Breast epithelium (tissue), 4 donors: ENCODE measurements around the gene WLS. TPM values are rescaled to one million over a fixed set of nuclear protein-coding genes. Genes with fewer than 3 reads are reported as not detected.
"Not testable (repeated sequence)": the region's sequence is repeated elsewhere in the genome, so short reads cannot be mapped to it uniquely, and the experiment has no call there.

Source experiments
- DNase-seq, 2 donors: peaks; one replicate each; pipeline ENCODE4 v3.0.0-alpha.2; 2019; ENCODE audit warnings: low spot score in 2 of 2
- H3K27ac ChIP-seq, 2 donors: fragments of 200-600 bp; sonication (generic) in 1 of 2; one replicate each; pipeline ENCODE4 v1.5.1; 2016 to 2019; ENCODE audit warnings: mild to moderate bottlenecking in 1 of 2
- H3K27me3 ChIP-seq, 2 donors: fragments of 200-600 bp; sonication (generic) in 1 of 2; one replicate each; pipeline versions ENCODE4 v1.5.1 to v1.6.0; 2017 to 2019; ENCODE audit warnings: control low read depth in 1 of 2, mild to moderate bottlenecking in 1 of 2
- H3K36me3 ChIP-seq: fragments of 200-600 bp; one replicate; pipeline ENCODE4 v1.5.1; 2019
- H3K4me1 ChIP-seq, 2 donors: fragments of 200-600 bp; sonication (generic); one replicate each; pipeline ENCODE4 v1.5.1; 2016 to 2019; ENCODE audit warnings: control low read depth in 1 of 2
- H3K4me3 ChIP-seq, 3 donors: fragments of 200-600 bp; sonication (generic); 1 replicate in 2 of 3; 2 replicates in 1 of 3; pipeline ENCODE4 v1.5.1; 2016 to 2019; ENCODE audit warnings: mild to moderate bottlenecking in 3 of 3, moderate library complexity in 2 of 3
- H3K9me3 ChIP-seq, 2 donors: fragments of 200-600 bp; sonication (generic) in 1 of 2; one replicate each; pipeline ENCODE4 v1.5.1; 2016 to 2019; ENCODE audit warnings: control low read depth in 1 of 2
- POLR2A ChIP-seq: fragments of 450-650 bp; IDR thresholded peaks from one replicate; pipeline ENCODE4 v1.6.1; 2016; ENCODE audit warnings: antibody characterized with exemption, mild to moderate bottlenecking, moderate library complexity
- POLR2AphosphoS5 ChIP-seq, 3 donors: sonication (generic); formaldehyde crosslinking; IDR thresholded peaks; one replicate each; pipeline ENCODE4 v1.6.1; 2017; ENCODE audit warnings: antibody characterized with exemption in 3 of 3
- intact Hi-C: fragments of 100-400 bp; cut with DNase I; formaldehyde crosslinking; loops from one replicate; pipeline ENCODE4 v1.15.1; 2023; ENCODE audit warnings: low total_unique reads
- total RNA-seq, 3 donors: library from RNA; depleted of rRNA; stranded (reverse); fragments of >200 nt; gene quantifications; one replicate each; pipeline ENCODE4 v1.1.0, GENCODE V29; 2016
- TF ChIP-seq, protein P1 (sequence below), 3 donors: fragments of 450-650 bp; IDR thresholded peaks; one replicate each; pipeline ENCODE4 v1.5.1; 2016 to 2017; ENCODE audit warnings: antibody characterized with exemption in 3 of 3, mild to moderate bottlenecking in 3 of 3, moderate library complexity in 3 of 3

The WLS gene
- total RNA-seq, 3 donors from 2014 or later: 61.9 to 76.3 (median 62.8) TPM

GRCh38 chr1:68166348-68166747 lies 66.0 kb downstream of the WLS start:
- Histone ChIP-seq H3K4me3 (no peak overlapping the region), H3K27ac (no peak overlapping the region)

GRCh38 chr1:68165665-68166064 lies 66.7 kb downstream of the WLS start:
- no peaks in the 10 kb centered on the region for H3K36me3 ChIP-seq
- no peak overlapping the region for H3K4me3 ChIP-seq
- no peaks in the 10 kb centered on the region for H3K9me3 ChIP-seq
- TF ChIP-seq POLR2AphosphoS5 (IDR thresholded peaks at IDR 0.05) (no peak), POLR2A (no peak)
- TF ChIP-seq, protein P1, sequence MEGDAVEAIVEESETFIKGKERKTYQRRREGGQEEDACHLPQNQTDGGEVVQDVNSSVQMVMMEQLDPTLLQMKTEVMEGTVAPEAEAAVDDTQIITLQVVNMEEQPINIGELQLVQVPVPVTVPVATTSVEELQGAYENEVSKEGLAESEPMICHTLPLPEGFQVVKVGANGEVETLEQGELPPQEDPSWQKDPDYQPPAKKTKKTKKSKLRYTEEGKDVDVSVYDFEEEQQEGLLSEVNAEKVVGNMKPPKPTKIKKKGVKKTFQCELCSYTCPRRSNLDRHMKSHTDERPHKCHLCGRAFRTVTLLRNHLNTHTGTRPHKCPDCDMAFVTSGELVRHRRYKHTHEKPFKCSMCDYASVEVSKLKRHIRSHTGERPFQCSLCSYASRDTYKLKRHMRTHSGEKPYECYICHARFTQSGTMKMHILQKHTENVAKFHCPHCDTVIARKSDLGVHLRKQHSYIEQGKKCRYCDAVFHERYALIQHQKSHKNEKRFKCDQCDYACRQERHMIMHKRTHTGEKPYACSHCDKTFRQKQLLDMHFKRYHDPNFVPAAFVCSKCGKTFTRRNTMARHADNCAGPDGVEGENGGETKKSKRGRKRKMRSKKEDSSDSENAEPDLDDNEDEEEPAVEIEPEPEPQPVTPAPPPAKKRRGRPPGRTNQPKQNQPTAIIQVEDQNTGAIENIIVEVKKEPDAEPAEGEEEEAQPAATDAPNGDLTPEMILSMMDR (IDR thresholded peaks at IDR 0.05): no peak
- DNase-seq: no peak
- no peak overlapping the region for H3K27ac ChIP-seq
- H3K27me3 ChIP-seq: no peaks in the 10 kb centered on the region
- intact Hi-C loops: no loop called here
- no peaks in the 10 kb centered on the region for H3K4me1 ChIP-seq

More at GRCh38 chr1:68166348-68166747, 66.0 kb downstream of the WLS start:
- no peak for DNase-seq
- H3K36me3 ChIP-seq: no peaks in the 10 kb centered on the region
- H3K27me3 ChIP-seq: no peaks in the 10 kb centered on the region
- intact Hi-C loops: no loop called here
- no peaks in the 10 kb centered on the region for H3K9me3 ChIP-seq
- no peak for TF ChIP-seq POLR2A
- TF ChIP-seq POLR2AphosphoS5 (IDR thresholded peaks at IDR 0.05): no peak
- H3K4me1 ChIP-seq: no peaks in the 10 kb centered on the region

DNA sequence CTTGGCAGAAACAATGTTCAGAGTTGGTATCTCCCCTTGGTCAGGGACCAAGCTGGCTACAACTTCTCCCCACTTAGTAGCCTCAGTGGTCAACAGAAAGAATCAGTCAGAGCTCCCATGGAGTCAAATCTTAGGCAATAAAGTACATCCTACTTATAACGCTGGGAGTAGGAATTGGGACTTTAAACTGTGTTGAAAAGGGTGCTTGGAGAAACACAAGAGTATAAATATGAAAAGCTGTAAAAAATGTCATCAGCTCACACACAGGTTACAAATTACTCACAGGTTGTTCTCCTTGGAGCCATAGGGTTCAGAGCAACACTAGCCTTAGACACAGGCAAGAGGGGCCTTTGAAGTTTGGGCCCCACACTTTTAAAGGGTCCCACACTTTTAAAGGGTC lies 67.4 kb downstream of the WLS start:
- intact Hi-C loops: no loop called here
- no peak for TF ChIP-seq POLR2AphosphoS5 (IDR thresholded peaks at IDR 0.05)
- TF ChIP-seq POLR2A: no peak
- TF ChIP-seq, protein P1 (IDR thresholded peaks at IDR 0.05): no peak
- no peaks in the 10 kb centered on the region for H3K27me3 ChIP-seq
- H3K9me3 ChIP-seq: no peaks in the 10 kb centered on the region
- no peaks in the 10 kb centered on the region for H3K4me1 ChIP-seq
- H3K4me3 ChIP-seq: no peak overlapping the region
- H3K36me3 ChIP-seq: no peaks in the 10 kb centered on the region
- no peak for DNase-seq
- no peak overlapping the region for H3K27ac ChIP-seq

- H3K9me3 ChIP-seq: no peaks in the 10 kb centered on the region
These were observed 69.1 kb downstream of the WLS start for GRCh38 chr1:68163220-68163619.

DNA sequence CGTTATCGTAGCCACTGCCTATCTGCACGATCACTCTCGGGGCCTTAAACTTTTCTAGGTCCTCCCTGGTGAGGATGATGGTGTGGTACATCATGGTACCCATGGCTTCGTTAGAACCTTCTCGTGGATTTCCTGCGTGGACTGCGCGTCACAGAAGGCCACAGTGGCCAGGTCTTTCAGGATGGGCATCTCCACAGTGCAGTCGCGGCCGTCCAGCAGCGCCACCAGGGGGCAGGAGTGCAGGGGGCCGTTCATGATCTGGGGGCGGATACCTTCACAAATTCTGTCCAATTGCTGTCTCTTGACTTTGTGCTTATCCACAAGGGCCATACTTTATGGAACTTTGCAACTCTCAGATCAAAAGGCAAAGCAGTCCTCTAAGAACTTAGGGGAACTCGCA lies 69.6 kb downstream of the WLS start:
- H3K4me3 ChIP-seq: no peak overlapping the region
- H3K4me1 ChIP-seq: no peaks in the 10 kb centered on the region
- no peaks in the 10 kb centered on the region for H3K9me3 ChIP-seq
- H3K36me3 ChIP-seq: no peaks in the 10 kb centered on the region
- H3K27ac ChIP-seq: no peak overlapping the region
- H3K27me3 ChIP-seq: no peaks in the 10 kb centered on the region
- intact Hi-C loops: no loop called here
- TF ChIP-seq, protein P1 (IDR thresholded peaks at IDR 0.05): no peak
- TF ChIP-seq POLR2A: no peak
- TF ChIP-seq POLR2AphosphoS5 (IDR thresholded peaks at IDR 0.05): no peak
- DNase-seq: no peak

More at GRCh38 chr1:68163220-68163619, 69.1 kb downstream of the WLS start:
- no peak for TF ChIP-seq POLR2A
- TF ChIP-seq POLR2AphosphoS5 (IDR thresholded peaks at IDR 0.05): no peak
- TF ChIP-seq, protein P1 (IDR thresholded peaks at IDR 0.05): no peak
- Histone ChIP-seq H3K4me1 (no peaks in the 10 kb centered on the region), H3K4me3 (no peak overlapping the region), H3K27ac (no peak overlapping the region), H3K36me3 (no peaks in the 10 kb centered on the region), H3K27me3 (no peaks in the 10 kb centered on the region)
- intact Hi-C loops: no loop called here
- DNase-seq: no peak

DNA sequence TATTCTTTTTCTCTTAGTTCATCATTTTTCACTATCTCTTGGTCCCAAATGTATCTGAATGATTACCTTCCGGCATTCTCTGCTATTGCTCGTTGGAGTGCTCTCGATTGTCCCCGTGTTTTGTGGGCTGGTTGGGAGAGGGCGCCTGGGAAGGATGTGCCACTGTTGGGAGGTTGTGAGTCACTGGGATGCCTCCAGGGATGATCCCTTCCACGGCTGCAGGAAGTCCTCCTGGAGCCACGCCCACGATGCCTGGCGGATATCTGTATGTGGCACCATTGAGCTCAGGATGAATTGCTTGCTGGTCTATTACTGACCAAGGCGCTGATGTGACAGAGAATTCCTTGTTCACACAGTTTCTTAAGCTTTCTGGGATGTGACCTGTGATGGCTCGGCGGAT lies 70.7 kb downstream of the WLS start:
- H3K4me1 ChIP-seq, H3K9me3 ChIP-seq, H3K27me3 ChIP-seq, H3K27ac ChIP-seq, DNase-seq, H3K36me3 ChIP-seq, H3K4me3 ChIP-seq, intact Hi-C loops: not testable (repeated sequence)

- H3K4me1 ChIP-seq, H3K27ac ChIP-seq, H3K27me3 ChIP-seq, DNase-seq, H3K36me3 ChIP-seq, intact Hi-C loops, H3K9me3 ChIP-seq, H3K4me3 ChIP-seq: not testable (repeated sequence)
These were observed 71.4 kb downstream of the WLS start for GRCh38 chr1:68160935-68161334.
